ENCODE results near the gene CSNK1D. TPM values are rescaled to one million over a fixed set of nuclear protein-coding genes. Genes with fewer than 3 reads are reported as not detected.
"Not testable (repeated sequence)": the region's sequence is repeated elsewhere in the genome, so short reads cannot be mapped to it uniquely, and the experiment has no call there.

Gene CSNK1D
- total RNA-seq, 1 experiment from 2014 or later, result 137 TPM

DNA sequence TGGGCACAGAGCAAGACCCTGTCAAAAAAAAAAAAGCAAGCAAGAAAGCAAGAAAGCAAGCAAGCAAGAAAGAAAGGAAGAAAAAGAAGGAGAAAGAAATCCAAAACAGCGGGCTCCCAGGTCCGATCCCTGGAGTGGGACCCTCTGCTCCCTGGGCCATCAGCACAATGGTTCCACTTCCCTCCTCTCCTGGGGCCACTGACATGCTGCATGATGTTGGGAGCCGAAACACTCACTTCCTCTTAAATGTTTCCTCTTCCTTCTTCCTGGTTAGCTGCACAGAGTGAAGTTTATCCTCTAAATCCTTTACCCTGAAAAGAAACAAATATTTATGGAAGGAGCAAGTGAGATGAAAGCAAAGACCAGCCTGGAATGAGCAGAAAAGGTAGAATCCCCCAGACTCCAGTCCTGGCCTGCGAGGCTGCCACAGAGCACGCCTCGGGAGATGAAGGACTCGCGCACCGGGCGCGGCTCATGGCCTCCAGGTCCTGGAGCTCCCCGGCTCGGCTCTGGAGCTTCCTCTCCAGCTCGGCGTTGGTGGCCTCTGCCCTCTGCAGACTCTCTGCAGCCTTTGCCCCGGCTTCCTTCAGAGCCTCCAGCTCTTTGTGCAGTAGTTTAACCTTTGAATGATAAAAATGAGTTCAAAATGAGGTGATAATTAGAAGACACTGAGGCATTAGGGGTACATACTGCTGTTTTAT is 79.8 kb downstream of the CSNK1D start:
- Histone ChIP-seq H3K23ac (ENCODE audit: insufficient read length, low read depth, low read length) (no peak overlapping the region), H3K56ac (ENCODE audit: insufficient read length, low read depth, low read length) (no peak overlapping the region), H3K79me2 (ENCODE audit: insufficient read depth, low read length) (no peaks in the 10 kb centered on the region), H3K79me1 (ENCODE audit: insufficient read depth, low read depth, low read length, poor library complexity, severe bottlenecking) (no peaks in the 10 kb centered on the region), H3K9ac (ENCODE audit: extremely low read depth, insufficient read length, low read length) (no peak overlapping the region), H2BK20ac (ENCODE audit: low read depth, low read length, poor library complexity, severe bottlenecking) (no peak overlapping the region), H3K14ac (ENCODE audit: insufficient read depth, low read length) (no peak overlapping the region), H3K23me2 (ENCODE audit: insufficient read length, low read depth, low read length, poor library complexity, severe bottlenecking) (no peaks in the 10 kb centered on the region), H3K4me1 (ENCODE audit: insufficient read depth, low read length) (no peaks in the 10 kb centered on the region), H2BK15ac (ENCODE audit: low read depth, low read length) (no peak overlapping the region), H4K8ac (replicated peaks; ENCODE audit: insufficient read length, low read depth, low read length) (no peak overlapping the region), H3K9me3 (ENCODE audit: control insufficient read depth, low read depth, low read length) (no peaks in the 10 kb centered on the region), H3T11ph (ENCODE audit: low read length) (no peak overlapping the region), H2AFZ (ENCODE audit: low read length) (no peak overlapping the region), H4K20me1 (ENCODE audit: control insufficient read depth, insufficient read depth, insufficient read length) (no peaks in the 10 kb centered on the region), H3K4ac (ENCODE audit: low read depth, low read length) (no peak overlapping the region), H3K18ac (ENCODE audit: insufficient read length, low read depth, low read length) (no peak overlapping the region), H3K4me2 (ENCODE audit: insufficient read depth, insufficient read length, low read length) (no peak overlapping the region), H2BK120ac (ENCODE audit: low read depth, low read length, poor library complexity, severe bottlenecking) (no peak overlapping the region), H2AK5ac (ENCODE audit: insufficient read length, low read length) (no peak overlapping the region), H3K27ac (ENCODE audit: insufficient read length, low read depth, low read length) (no peak overlapping the region), H2BK5ac (ENCODE audit: insufficient read length, low read length) (no peak overlapping the region), H4K91ac (ENCODE audit: insufficient read length, low read depth, low read length) (no peak overlapping the region), H3K27me3 (ENCODE audit: insufficient read depth, low read length) (no peaks in the 10 kb centered on the region), H2BK12ac (ENCODE audit: insufficient read length, low read depth, low read length) (no peak overlapping the region), H4K5ac (ENCODE audit: insufficient read length, low read depth, low read length) (no peak overlapping the region)
- H3K27me3 Mint-ChIP-seq (ENCODE audit: low read depth), result peaks cover 4% of the 10 kb centered on the region; the same call in 1 of the 2 replicates
- TF ChIP-seq, protein P1, sequence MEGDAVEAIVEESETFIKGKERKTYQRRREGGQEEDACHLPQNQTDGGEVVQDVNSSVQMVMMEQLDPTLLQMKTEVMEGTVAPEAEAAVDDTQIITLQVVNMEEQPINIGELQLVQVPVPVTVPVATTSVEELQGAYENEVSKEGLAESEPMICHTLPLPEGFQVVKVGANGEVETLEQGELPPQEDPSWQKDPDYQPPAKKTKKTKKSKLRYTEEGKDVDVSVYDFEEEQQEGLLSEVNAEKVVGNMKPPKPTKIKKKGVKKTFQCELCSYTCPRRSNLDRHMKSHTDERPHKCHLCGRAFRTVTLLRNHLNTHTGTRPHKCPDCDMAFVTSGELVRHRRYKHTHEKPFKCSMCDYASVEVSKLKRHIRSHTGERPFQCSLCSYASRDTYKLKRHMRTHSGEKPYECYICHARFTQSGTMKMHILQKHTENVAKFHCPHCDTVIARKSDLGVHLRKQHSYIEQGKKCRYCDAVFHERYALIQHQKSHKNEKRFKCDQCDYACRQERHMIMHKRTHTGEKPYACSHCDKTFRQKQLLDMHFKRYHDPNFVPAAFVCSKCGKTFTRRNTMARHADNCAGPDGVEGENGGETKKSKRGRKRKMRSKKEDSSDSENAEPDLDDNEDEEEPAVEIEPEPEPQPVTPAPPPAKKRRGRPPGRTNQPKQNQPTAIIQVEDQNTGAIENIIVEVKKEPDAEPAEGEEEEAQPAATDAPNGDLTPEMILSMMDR (conservative IDR thresholded peaks at IDR 0.05), result no peak
- no peaks in the 10 kb centered on the region for H3K4me1 Mint-ChIP-seq
- no peak overlapping the region for H3K4me3 Mint-ChIP-seq
- WGBS (ENCODE audit: extremely low coverage, insufficient read length, low lambda C conversion rate), result no CpG with 5 or more reads among the region's 16 CpGs
- no peaks in the 10 kb centered on the region for H3K9me3 Mint-ChIP-seq
- H3K27ac Mint-ChIP-seq, result no peak overlapping the region
- H3K36me3 Mint-ChIP-seq (ENCODE audit: insufficient read depth in 1 of 3, low read depth in 3 of 3), result peaks cover 5 to 44% (median 29%) of the 10 kb centered on the region in 3 experiments; a peak in 5 of 7 replicates
- no peak for DNase-seq

DNA sequence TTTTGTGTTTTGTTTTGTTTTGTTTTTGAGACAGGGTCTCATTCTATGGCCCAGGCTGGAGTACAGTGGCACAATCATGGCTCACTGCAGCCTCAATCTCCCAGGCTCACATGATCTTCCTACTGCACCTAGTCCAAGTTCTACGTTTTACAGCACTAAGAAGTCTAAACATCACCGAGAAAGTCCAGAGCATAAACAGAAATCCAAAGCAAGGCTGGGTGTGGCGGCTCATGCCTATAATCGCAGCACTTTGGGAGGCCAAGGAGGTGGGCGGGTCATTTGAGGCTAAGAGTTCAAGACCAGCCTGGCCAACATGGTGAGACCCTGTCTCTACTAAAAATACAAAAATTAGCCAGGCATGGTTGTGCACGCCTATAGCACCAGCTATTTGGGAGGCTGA is 80.5 kb downstream of the CSNK1D start:
- H3K36me3 Mint-ChIP-seq (ENCODE audit: insufficient read depth in 1 of 3, low read depth in 3 of 3), result peaks cover 3 to 40% (median 24%) of the 10 kb centered on the region in 3 experiments; a peak in 5 of 7 replicates
- H3K4me2 ChIP-seq (ENCODE audit: insufficient read depth, insufficient read length, low read length); H4K91ac ChIP-seq (ENCODE audit: insufficient read length, low read depth, low read length); H3K79me1 ChIP-seq (ENCODE audit: insufficient read depth, low read depth, low read length, poor library complexity, severe bottlenecking); H3K9me3 Mint-ChIP-seq; H3T11ph ChIP-seq (ENCODE audit: low read length); H3K23ac ChIP-seq (ENCODE audit: insufficient read length, low read depth, low read length); H2AFZ ChIP-seq (ENCODE audit: low read length); H4K8ac ChIP-seq (replicated peaks; ENCODE audit: insufficient read length, low read depth, low read length); DNase-seq; H3K9me3 ChIP-seq (ENCODE audit: control insufficient read depth, low read depth, low read length); H2BK120ac ChIP-seq (ENCODE audit: low read depth, low read length, poor library complexity, severe bottlenecking); H3K27ac Mint-ChIP-seq; H2BK20ac ChIP-seq (ENCODE audit: low read depth, low read length, poor library complexity, severe bottlenecking); H3K18ac ChIP-seq (ENCODE audit: insufficient read length, low read depth, low read length); H2BK12ac ChIP-seq (ENCODE audit: insufficient read length, low read depth, low read length); H4K5ac ChIP-seq (ENCODE audit: insufficient read length, low read depth, low read length); H2BK5ac ChIP-seq (ENCODE audit: insufficient read length, low read length); H3K23me2 ChIP-seq (ENCODE audit: insufficient read length, low read depth, low read length, poor library complexity, severe bottlenecking); H3K14ac ChIP-seq (ENCODE audit: insufficient read depth, low read length); H3K27me3 Mint-ChIP-seq (ENCODE audit: low read depth); H3K56ac ChIP-seq (ENCODE audit: insufficient read length, low read depth, low read length); H3K4me1 ChIP-seq (ENCODE audit: insufficient read depth, low read length); H3K4me1 Mint-ChIP-seq; H2AK5ac ChIP-seq (ENCODE audit: insufficient read length, low read length); H3K9ac ChIP-seq (ENCODE audit: extremely low read depth, insufficient read length, low read length); H3K4me3 Mint-ChIP-seq; H3K27me3 ChIP-seq (ENCODE audit: insufficient read depth, low read length); H3K79me2 ChIP-seq (ENCODE audit: insufficient read depth, low read length); H3K4ac ChIP-seq (ENCODE audit: low read depth, low read length); H2BK15ac ChIP-seq (ENCODE audit: low read depth, low read length); H4K20me1 ChIP-seq (ENCODE audit: control insufficient read depth, insufficient read depth, insufficient read length); H3K27ac ChIP-seq (ENCODE audit: insufficient read length, low read depth, low read length): not testable (repeated sequence)
- WGBS (ENCODE audit: extremely low coverage, insufficient read length, low lambda C conversion rate), result no CpG with 5 or more reads among the region's 6 CpGs

Measured in H9 (cell line).